NCI-H1436 treated with DMSO at 0.1 percent for 48 hours (cell line): ENCODE results near the gene ARHGAP24.
"Not testable (repeated sequence)": the region's sequence is repeated elsewhere in the genome, so short reads cannot be mapped to it uniquely, and the experiment has no call there.

Source experiments
- DNase-seq: peaks from one replicate; lab custom pipeline; 2025; lab: John Stamatoyannopoulos, UW

ARHGAP24 gene

GRCh38 chr4:85656759-85657505, 182.0 kb downstream of the ARHGAP24 start:
- no peak for DNase-seq

DNA sequence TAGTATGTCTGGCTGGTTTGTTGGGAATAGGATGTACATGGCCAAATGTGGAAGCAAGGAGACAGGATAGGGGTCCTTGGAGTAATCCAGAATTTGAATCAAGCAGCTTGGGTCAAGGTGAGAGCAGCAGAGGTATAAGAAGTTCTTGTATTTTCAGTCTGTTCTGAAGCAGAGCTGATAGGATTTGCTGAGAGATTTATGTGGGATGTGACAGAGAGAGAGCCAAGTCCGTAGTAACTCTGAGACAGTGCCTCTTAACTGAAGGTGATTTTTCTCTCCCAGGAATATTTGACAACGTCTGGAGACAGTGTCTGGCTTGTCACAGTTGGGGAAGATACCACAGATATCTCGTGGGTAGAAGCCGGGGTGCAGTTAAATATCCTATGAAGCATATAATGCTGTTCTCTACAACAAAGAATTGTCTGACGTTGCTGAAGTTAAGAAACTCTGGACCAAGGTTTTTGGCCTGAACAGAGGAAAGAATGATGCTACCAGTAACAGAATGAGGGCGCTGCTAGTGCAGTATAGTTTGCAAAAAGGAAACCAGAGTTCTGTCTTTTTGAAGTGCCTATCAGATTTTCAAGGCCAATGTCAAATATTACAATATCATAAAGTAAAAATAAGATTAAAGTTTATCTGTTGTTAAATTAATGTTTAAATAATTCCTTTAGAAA, 184.0 kb downstream of the ARHGAP24 start:
- no peak for DNase-seq

DNA sequence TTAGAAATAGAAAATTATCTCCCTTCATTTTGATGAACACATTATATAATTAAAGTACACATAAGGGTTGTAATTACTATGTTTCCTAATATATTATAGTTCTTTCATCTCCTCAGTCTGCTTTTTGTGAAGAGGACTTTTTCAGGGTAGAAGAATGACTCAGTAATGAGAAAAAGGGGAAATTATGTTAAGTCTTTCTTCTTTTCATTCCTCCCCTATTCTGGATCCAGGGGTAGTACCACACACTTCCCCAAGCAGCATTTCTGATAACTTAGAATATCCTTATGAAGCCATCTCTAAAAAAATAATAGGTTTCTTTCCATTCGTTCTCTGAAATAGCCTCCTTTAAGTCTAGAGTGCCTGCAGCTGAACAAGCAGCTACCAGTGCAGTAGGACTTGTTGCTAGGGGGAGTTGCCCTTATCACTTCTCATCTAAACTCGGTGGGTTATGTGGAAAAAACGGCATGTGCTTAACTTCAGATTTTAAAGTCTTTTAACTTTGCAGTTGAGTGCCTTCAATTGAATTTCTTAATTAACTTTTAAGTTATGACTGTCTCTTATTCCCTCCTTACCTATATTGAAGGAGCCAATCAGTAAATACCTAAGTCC, 184.8 kb downstream of the ARHGAP24 start:
- DNase-seq, result no peak

DNA sequence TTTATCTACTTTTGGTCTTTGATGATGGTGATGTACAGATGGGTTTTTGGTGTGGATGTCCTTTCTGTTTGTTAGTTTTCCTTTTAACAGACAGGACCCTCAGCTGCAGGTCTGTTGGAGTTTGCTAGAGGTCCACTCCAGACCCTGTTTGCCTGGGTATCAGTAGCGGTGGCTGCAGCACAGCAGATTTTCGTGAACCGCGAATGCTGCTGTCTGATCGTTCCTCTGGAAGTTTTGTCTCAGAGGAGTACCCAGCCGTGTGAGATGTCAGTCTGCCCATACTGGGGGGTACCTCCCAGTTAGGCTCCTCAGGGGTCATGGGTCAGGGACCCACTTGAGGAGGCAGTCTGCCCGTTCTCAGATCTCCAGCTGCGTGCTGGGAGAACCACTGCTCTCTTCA, 191.7 kb downstream of the ARHGAP24 start:
- DNase-seq, result not testable (repeated sequence)

DNA sequence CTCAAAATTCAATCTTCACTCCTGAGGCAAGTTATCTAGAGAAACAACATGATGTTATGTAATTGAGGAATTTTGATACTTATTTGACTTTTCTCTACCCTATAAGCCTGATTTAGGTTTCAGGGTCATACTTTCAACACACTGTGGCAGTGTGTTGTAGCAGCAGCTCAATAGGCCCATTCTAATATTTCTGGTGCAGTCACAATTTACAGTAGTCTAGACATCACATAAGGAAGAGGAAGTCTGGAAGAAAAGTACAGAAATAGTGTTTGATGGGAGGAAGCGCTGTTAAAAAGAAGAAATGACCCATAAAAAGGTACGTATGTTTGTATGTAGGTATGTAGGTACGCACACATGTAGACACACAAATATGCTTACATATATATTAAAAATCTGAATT, 194.3 kb downstream of the ARHGAP24 start:
- DNase-seq, result no peak

DNA sequence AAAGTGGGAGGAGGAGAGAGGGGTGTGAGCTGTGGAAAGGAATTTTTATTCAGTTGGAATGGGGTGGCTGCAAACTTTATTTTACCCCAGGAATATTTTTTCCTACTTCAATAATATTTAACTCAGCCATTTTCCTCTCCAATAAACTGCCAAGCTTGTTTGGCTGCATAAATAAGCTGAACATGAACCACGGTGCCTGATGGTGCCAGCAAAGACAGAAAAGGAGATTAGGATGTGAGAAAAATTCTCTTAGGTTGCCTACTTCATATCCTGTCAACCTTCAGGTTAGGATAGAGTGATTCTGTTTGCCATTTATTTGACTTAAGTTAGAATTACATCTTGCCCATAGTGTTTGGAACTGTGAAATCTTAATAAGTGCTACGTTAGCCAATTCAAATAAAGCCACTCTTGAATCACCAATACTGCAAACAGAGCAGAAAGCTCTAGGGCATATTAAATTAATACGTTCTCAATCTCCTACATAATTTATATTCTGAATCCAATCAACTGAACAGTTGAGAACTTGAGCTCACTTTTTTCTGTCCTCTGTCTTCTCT, 195.1 kb downstream of the ARHGAP24 start:
- no peak for DNase-seq

DNA sequence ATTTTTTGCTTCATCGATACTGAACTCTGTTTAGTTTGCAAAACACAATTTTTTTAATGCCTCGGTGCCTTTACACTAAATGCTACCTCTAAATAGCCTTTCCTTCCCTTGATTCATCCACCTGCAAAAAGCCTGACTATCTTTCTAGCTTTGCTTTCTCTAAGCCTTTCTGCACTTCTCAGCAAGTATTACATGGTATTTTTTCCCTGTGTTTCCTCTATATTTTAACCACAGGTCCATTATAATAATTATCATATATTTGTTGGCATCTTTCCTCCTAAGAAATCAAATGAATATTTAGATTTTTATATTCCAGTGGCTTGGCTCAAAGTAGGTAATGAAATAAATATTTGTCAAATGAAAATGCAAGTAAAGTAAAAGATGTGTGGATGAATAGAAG, 196.2 kb downstream of the ARHGAP24 start:
- DNase-seq, result no peak

DNA sequence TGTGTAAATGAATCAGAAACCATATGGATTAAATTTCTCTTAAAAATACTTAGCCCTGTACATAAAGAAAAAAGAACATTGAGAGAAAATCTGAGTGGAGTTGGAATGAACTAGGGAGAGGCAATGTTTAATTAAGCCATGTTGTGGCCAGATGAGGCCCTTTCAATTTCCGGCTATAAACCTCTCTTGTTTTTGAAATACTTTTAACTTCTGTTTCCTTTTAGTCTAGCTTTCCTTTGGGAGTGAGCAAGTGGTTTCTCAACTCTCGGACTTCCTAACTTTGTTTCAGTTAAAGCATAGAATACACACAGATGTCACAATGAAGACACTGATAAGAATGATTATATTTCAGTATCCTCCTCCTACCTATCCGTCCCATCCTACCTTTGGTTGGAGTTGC, 197.2 kb downstream of the ARHGAP24 start:
- no peak for DNase-seq

- no peak for DNase-seq
These were observed 198.0 kb downstream of the ARHGAP24 start for GRCh38 chr4:85672959-85673358.

DNA sequence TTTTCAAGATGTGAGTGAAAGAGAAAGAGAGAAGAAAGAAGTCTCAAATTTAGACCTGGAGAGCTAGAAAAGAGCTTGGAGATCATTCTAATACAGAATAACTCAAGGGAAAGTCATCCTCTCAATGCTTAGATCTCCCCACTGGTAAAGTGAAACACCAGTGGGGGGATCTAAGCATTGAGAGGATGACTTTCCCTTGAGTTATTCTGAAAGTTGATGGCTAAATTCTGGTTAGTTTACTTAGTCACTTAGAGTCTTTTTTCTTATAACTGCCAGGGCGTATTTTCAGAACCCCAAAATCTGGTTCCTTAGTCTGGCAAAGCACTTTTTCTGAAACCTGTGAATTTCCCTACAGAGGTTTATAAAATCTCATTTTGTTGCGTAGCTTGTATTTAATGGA, 198.6 kb downstream of the ARHGAP24 start:
- no peak for DNase-seq

GRCh38 chr4:85675076-85676049, 200.4 kb downstream of the ARHGAP24 start:
- no peak for DNase-seq

DNA sequence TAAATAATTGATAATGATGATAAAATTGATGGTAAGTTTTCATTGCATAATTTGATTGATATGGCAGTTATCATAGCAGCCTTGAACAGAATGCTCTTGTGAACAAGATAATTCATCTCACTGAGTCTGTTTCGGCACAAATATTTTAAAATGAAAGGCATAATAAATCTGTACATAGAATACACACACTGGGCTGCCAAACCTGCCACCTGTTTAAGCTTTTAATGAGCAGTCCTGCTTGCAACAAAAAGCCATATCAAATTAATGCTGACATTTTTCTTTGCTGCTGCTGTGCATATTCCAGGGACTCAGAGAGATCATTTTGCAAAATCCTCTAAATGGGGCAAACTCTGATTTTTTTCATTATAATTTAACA, 201.1 kb downstream of the ARHGAP24 start:
- DNase-seq, result no peak

DNA sequence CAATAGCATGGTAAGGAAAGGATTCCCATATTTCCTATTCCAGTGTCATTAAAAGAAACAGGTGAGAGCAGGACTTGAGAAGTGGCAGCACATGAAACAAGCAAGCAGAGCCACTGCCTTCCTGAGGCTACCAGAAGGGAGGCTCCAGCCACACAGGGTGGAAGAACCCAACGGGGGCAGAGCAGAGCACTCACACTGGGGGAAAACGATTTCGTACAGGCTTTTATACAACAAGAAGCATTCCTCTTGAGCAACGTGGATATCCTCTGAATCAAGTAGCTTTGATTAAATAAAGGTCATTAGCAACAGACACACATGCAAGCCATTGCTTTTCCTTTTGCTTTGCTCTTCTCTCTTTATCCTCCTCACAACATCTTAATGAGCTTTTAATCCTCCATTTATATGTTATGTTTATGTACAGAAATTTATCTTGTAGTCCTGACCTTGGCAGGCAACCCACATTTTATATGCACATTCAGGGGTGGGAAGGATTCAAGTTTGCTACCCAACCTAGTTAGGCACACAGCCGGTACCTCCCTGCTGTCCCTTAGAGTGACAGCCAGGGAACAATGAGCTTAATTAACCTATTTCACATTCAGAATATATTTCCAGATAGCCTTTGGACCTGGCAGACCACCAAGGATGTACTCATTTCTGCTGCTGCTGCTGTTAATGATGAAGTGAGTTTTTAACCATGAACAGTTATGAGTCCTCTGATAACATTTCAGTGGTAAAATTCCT, 202.1 kb downstream of the ARHGAP24 start:
- DNase-seq, result no peak

DNA sequence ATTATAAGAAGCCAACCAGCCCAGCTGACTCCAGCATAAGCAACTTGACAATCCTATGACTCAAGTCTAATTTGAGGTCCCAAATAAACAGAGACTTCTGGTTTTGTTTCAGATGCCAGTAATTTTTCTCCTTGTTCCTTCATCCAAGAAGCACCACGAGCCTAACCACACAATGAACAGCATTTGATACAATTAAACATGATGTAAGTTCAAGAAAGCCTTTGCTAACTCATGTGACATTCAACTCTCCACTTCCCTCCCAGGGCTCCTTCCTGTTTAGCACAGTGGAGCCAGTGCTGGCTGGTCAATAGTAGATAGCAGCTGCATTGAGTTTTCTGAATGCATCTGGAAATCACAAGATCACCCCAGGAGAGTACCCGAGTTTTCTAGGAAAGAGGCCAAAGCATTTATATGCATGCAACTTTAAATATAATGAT, 206.3 kb downstream of the ARHGAP24 start:
- no peak for DNase-seq

GRCh38 chr4:85681921-85682320, 207.0 kb downstream of the ARHGAP24 start:
- DNase-seq, result no peak

- DNase-seq, result no peak
These were observed 207.4 kb downstream of the ARHGAP24 start for GRCh38 chr4:85682391-85682790.

DNA sequence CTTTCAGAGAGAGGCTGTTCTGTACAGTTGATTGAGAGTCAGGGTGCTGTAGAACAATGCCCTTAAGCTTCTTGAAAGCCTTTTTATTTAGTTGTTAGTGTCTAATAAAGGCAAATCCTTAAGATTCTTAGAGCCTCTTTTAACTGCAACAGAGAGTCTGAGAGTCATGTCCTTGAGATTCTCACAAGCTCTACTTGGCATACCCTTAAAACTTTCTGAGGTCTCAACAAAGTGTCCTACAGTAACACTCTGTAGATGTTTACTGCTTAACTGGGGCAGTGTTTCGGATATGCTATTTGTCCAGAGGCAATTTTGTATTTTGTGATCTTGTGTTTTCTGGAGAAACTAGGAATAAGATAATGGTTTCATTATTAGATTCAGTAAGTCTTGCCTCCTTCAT, 209.7 kb downstream of the ARHGAP24 start:
- no peak for DNase-seq

DNA sequence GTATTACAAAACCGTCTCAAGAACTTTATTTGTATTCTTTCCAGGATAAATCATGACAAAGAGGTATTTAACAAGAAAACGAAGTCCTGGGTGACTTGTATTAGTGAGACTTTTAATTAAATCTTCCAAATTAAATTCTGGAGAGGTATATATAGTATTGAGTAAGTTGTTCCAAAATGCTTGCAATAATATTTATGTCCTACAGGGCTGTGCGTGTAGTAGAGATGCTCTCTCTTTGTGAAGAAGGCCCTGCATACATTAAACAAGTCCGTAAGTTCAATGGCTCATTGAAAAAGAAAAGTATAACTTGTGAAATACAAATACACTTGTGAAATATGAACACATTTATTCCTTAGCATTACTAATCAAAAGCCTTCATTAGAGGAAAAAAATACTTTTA, 211.4 kb downstream of the ARHGAP24 start:
- no peak for DNase-seq

GRCh38 chr4:85688055-85688740, 213.2 kb downstream of the ARHGAP24 start:
- DNase-seq, result no peak

DNA sequence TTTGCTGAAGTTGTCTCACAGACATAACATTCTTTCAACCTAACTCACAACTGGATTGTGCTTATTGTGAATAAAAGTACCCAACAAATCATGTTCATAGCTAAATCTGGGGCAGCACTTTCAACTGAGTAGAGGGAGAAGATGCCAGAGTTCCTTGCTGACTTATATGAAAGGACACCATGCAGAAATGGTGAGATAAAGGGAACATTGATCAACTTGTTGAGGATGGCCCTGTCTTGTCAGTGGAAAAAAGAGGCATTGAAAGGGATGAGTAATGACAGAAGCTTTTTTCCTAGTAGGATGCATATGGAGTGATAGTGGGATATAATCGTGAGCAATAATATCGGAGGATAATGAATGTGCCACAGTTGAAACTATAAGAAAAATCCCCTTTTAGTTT, 221.7 kb downstream of the ARHGAP24 start:
- DNase-seq, result no peak

DNA sequence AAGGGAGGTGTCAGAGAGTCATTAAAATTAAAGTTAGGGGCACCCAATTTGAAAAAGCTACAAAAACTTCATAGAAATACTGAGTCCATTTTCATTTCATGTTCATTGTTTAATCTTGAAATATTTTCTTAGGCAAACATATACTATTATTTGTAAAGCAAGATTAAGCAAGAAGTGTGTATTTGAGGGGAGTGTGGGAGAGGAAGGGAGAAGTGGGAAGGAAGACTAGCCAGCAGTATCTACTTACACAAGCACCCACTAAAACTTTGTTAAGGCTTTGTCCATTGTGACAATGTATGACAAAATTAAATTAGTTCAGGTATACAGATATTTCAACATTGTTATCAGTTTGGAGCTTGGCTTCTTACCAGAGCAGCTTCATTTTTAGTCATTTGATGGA, 222.9 kb downstream of the ARHGAP24 start:
- no peak for DNase-seq
